CD4-positive, alpha-beta T cell treated with Interleukin-15 for 1 hour (primary cell): ENCODE measurements around the gene CFTR.
"Not testable (repeated sequence)": the region's sequence is repeated elsewhere in the genome, so short reads cannot be mapped to it uniquely, and the experiment has no call there.

Experiments
- DNase-seq: peaks from one replicate; pipeline ENCODE4 v3.0.0-alpha.2; 2020

Gene CFTR

DNA sequence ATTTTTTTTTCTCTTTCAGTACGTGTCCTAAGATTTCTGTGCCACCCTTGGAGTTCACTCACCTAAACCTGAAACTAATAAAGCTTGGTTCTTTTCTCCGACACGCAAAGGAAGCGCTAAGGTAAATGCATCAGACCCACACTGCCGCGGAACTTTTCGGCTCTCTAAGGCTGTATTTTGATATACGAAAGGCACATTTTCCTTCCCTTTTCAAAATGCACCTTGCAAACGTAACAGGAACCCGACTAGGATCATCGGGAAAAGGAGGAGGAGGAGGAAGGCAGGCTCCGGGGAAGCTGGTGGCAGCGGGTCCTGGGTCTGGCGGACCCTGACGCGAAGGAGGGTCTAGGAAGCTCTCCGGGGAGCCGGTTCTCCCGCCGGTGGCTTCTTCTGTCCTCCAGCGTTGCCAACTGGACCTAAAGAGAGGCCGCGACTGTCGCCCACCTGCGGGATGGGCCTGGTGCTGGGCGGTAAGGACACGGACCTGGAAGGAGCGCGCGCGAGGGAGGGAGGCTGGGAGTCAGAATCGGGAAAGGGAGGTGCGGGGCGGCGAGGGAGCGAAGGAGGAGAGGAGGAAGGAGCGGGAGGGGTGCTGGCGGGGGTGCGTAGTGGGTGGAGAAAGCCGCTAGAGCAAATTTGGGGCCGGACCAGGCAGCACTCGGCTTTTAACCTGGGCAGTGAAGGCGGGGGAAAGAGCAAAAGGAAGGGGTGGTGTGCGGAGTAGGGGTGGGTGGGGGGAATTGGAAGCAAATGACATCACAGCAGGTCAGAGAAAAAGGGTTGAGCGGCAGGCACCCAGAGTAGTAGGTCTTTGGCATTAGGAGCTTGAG, at the start of gene CFTR:
Gene CFTR, plus strand, starts transcription at position 801 of the 830 bp plus-strand sequence. CDS start 70 bp downstream, outside the sequence.
- DNase-seq, result no peak

DNA sequence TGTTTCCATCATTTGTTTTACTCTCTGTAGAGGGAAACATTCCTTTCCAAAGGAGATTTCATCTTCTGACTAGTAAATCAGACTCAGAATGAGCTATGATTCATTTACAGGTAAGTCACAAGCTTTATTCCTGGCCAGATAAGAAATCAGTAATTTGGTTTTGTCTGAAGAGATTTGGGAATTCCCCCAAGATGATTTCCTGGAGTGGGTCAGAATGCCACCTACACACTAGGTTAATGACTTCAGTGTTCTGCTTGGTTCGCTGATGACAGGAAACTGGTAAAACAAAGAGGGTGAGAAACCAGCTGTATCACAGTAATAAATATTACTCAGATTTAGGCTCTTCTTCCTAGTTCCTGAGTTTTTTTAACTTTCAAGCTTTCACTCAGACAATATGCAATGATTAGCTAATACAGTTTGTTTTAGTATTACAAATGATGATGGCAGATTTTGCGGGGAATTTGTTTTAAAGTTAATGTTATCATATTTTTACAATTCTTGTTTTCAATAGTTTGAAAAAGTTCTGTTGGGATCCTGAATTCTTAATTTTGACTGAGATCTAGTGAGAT, 44.3 kb upstream of the CFTR start:
- no peak for DNase-seq

DNA sequence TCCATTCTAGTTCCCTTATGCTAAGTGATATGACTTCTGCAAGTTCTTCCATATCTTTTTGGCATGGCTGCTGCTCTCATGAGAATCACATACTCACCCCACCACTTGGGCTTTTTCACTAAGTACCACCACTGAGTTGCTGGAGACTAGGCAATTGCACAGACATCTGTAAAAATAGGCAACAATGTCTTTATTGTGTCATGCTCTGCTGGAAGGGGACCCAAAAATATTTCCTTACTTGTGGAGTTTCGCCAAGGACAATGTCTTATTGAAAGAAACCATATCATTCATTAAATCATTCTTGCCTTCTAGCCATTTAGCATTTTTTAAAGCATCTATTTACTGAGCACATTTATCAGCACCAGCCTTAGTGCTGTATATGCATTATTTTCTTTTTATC, 35.2 kb upstream of the CFTR start:
- no peak for DNase-seq

DNA sequence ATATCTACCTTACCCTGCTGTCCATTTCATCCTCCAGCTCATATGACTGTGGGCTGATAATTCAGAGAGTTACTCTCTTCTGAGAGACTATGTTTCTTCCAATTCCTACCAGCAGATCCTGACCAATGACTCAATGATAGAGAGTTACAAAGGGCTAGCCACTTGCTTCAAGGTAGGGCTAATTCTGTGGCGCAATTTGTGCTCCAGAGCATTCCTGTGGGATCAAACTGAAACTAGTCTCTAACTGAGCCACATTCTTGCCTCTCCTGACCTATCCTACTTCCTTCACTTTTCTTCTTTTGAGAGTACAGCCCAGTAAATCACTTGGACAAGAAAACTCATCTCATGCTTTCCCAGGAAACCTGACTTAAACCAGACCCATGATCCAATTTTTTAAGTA, 34.6 kb upstream of the CFTR start:
- no peak for DNase-seq

DNA sequence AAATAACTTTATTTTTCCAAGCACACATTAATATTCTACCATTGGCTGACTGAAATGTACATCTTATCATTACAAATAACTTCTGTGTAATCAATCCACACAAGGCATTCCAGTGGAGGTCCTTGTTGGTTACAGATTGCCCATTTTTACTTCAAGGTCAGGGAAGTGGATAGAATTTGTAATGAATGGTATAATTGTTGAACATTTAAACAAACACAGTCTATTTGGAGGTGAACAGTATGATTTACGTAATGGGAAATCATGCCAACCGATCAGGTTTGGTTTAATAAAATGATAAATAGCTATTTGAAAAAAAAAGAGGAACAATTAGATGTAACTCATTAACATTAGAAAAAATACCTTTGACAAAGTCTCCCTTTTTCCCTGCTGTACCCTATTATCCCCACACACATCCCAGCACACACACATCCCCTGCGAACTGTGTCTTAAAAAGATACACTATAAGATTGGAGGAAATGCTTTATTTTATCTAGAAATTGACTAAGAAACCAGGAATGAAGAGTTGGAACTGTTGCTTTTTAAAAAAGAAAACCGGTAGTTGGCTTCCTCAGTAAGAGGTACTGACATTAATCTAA, 33.5 kb upstream of the CFTR start:
- no peak for DNase-seq

DNA sequence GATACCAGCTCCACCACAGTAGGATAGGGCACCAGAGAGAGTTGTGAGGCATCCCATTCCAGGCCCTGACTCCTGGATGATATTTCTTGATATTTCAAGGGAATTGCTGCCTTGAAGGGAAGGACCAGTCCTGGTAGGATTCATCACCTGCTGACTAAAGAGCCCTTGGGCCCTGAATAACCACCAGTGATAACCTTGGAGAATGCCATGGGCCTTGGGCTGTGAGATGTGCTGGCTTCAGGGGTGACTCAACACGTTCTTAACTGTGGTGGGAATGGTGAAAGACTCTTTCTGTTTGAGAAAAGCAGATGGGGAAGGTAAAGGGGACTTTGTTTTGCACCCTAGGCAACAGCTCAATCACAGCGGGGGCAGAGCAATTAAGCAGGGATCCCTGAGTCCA, 31.2 kb upstream of the CFTR start:
- no peak for DNase-seq

DNA sequence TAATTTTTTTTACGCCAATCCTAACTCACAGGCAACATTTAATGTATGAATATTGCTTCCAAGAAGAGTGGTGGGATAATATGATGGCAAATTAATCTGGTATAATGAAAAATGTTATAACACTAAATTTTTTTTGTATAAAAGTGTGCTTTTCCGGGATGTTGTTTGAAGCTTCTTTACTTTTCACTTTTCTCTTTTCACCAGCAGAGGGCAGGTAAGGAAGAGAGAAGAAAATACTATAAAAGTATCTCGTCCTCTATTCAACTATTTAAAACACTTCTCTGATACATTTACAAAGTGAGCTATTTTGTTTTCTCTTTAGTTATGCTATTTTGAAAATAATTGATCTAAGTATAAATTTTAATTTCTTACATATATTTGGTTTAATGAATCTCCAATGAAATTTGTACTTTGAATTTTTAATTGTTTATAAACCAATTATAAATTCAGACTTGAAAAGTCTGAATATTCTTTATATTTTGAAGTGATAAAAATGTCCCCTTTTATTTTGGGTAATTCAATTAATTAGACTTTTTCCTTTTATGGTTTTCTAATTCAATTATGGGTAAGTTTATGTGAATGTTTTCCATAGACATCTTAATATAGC, 20.7 kb upstream of the CFTR start:
- DNase-seq, result no peak

DNA sequence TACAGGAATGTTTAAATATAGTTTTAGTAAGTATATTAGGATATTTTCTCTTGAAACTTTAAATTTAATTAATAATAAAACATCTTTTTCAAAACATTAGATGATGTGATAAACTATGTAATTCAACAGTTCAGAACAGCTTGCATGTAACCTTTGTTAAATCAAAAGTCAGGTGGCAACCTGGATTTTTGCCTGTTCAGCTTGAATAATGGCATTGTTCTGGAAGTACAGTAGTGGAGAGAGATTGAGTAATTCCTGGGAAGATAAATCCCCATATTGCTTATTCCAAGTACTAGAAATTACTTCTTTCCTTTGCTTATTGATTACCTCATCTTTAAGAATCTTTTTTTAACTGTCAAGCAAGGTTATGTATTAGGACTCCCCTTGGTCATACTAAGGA, 20.1 kb upstream of the CFTR start:
- DNase-seq, result no peak

DNA sequence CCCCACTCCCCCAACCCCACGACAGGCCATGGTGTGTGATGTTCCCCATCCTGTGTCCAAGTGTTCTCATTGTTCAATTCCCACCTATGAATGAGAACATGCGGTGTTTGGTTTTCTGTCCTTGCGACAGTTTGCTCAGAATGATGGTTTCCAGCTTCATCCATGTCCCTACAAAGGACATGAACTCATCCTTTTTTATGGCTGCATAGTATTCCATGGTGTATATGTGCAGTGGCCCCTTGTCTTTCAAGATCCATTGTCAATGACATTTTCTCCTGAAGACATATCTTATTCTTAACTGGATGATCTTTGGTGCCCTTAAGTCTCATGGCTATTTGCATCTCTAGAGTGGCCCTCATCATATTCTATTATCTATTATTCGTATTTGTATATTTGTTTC, 19.0 kb upstream of the CFTR start:
- DNase-seq, result not testable (repeated sequence)

DNA sequence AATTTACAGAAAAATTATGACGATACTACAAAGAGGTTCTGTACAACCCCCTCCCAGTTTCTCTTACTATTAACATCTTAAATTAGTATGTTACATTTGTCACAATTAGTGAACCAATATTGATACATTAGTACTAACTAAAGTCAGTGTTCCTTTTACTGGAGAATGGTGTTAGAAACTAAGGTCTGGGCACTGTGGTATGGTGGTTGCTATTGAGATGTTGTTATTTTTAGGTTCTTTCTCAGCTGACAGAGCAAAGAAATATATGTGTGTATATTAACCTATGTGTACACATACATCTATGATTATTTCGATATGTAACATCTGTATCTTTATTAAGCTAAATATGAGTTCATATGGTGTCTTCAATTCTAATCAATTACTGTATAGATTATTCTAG, 11.7 kb upstream of the CFTR start:
- no peak for DNase-seq

DNA sequence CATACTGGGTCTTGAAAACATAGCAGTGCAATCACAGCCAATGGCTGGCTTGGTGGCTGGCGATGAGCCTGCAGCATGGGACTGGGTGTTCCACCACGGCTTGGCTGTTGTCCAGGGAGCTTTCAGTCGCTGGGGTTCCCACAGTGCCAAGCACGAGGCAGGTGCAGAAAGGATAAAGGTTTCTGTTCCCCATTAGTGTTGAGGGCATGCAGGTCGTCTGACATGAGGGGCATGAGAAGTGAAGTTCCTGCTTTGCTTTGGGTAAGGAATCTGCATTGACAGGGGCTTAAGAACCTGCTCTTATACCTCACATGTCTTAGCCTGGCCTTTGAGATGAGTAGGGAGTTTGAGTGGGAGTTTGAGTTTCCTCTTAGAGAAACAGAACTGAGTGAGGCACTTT, 9.0 kb upstream of the CFTR start:
- DNase-seq, result no peak

DNA sequence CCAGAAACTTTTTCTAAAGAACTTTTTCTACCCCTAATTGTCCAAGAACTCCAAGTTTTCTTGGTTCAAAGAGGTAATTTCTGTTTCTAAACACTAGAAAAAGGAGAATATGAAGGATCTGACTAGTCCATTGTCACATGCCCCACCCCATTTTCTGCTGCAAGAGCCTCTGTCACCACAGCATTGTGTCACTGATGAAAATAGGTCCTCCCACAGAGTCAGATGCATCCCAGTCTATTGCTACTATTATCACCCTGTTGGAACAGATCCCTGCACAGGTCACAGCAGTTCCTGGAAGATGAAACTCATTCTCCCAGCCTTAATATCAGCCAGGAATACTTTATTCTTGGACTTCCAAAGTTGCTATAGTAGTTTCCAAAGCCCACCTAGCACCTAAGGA, 7.5 kb upstream of the CFTR start:
- DNase-seq, result no peak

DNA sequence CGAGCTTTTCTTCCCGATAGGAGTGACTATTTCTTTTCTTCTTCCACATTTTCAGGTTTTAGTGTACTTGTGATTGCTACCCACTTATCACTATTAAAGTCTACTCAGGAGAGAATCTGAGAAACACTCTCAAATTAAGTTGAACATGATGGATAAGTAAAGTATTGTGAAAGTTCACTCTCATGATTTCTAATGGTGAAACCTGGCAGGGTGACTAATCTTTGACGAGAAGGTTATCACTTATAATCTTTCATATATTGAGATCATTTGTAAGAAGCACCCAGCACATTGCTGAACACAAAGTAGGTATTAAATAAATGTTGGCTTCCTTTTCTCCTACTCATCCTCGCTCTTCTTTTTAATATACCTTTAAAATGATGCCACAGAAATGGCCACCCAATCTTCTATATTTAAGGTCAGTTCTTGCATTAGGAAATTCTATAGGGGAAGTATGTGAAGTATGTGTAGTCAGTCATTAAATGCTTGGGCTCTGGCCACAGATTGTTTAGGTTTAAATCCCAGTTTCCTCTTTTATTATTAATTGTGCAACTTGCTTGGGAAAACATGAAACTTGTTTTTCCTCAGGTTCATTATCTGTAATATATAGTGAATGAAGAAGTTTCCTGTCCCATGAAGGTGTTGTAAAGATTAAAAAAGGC, 3.1 kb upstream of the CFTR start:
- DNase-seq, result no peak

DNA sequence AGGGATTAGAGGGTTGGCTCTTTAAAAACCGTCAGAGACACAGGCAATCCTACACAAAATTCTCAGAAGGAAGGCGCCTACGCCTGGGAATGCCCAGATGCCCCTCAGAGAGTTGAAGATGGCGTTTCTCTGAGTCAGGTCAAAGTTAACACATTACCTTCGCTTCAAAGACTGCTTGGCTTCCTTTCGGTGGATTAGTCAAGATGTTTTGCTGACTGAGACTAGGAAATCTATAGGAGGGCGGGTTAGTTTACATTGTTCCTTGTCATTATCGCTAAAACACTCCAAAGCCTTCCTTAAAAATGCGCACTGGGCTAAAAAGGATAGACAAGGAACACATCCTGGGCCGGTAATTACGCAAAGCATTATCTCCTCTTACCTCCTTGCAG, 995 bp upstream of the CFTR start:
- no peak for DNase-seq

DNA sequence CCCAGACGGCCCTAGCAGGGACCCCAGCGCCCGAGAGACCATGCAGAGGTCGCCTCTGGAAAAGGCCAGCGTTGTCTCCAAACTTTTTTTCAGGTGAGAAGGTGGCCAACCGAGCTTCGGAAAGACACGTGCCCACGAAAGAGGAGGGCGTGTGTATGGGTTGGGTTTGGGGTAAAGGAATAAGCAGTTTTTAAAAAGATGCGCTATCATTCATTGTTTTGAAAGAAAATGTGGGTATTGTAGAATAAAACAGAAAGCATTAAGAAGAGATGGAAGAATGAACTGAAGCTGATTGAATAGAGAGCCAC, 184 bp downstream of the CFTR start:
- DNase-seq, result no peak

DNA sequence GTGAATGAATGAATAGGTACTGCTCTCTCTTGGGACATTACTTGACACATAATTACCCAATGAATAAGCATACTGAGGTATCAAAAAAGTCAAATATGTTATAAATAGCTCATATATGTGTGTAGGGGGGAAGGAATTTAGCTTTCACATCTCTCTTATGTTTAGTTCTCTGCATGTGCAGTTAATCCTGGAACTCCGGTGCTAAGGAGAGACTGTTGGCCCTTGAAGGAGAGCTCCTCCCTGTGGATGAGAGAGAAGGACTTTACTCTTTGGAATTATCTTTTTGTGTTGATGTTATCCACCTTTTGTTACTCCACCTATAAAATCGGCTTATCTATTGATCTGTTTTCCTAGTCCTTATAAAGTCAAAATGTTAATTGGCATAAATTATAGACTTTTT, 1.2 kb downstream of the CFTR start:
- no peak for DNase-seq

DNA sequence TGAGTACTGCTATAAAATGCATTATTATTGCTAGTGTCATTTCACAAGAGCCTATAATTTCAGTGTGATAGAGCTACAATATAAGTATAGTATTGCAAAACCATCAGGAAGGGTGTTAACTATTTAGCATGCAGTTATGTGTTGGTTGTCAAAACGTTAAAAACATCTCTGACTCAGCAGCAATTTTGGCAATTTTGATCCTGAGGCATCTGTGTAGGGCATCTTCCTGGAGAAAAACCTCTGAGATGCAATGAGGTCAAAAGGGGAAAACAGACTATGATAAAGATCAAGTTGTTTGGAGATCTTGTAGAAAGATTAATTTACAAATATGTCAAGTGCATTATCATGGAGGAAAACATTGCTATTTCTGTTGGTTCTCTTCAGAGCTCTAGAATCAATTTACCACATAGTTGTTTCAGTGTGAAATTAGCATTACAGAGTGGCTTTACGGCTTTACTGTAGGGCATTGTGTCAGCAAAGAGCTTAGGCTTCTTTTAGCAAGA, 5.3 kb downstream of the CFTR start:
- no peak for DNase-seq

DNA sequence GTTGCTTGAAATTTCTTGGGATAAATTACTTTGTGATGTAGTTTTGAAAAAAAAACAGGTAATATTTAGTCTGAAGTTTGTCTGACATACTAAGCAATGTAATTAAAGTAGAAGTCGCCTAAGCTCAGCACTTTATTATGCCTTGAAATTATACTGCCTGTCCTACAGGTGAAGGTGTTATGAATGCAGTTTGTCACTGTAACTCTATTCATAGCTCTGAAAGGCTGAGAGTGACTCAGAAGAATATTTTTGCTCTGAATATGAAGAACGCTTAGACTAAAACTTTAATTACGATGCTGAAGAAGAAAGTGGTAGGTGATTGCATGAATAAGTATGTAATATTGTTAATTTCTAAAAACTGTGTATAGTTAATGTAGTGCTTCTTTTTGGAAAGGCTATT, 9.2 kb downstream of the CFTR start:
- no peak for DNase-seq

DNA sequence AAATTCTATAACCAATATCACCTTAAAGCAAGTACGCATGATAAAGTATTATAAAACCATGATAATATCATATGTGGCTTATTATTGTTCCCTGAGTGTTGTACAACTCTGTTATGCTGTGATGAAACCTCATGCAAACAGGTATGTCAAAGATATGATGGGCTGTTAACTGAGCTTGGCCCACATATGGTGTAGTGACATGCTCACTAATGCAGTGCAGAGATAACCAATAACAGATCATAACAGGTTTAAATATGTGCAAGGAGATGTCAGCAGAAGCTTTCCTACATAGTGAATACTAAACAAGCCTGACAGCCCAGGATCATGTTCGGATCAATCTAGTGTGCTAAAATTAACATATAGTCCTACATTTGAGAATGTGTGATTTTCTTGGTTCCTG, 9.6 kb downstream of the CFTR start:
- no peak for DNase-seq

DNA sequence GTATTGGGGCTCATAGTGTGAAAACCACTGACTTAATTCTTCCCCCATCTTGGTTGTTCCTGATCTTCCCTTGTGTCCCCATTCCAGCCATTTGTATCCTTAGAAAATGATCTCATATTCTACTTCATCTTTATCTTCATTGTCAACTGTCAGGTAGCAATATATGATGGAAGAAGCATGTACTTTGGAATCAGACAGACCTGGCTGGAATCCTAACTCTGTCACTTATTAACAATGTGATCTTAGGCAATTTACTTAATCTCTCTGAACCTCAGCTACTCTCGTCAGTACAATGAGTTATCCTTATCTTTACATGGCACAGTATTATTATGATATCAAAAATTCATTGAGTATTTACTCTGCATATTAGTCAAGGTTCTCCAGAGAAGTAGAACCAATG, 10.1 kb downstream of the CFTR start:
- no peak for DNase-seq

DNA sequence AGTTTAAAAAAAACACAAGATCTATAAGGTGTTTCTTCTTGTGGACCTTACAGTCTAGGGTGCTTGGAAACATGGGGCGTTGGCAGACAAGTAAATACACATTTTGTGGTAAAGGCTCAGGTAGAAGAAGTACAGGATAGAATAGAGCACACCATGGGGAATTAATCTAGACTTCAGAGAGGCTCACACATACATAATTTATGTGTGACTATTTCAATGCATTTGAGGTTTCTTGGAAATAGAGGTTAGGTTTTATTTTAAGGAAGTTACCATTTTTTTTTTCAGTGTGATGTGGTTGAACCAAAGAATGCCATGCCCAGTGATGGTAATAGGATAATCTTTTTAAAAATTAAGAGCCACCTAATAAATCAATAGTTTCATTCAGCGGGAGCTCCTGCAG, 12.8 kb downstream of the CFTR start:
- DNase-seq, result no peak

DNA sequence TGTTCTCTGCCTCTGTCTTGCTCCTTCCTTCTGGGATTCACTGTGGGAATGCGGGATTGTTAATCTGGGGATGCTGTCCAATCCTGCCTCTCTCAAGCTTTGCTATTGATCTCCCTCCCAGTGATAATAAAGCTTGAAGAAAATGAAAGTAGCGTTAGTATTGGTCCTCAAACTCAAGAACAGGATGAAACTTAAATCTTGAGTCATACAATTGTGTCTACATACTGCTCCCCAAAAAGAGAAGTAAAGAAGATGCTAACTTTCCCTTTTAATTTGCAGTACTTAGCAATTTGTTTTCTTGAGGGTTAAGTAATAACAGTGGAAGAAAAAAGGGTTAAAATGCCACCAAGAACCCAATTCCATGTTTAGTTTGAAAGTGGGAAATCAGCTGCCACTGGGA, 13.6 kb downstream of the CFTR start:
- DNase-seq, result no peak

DNA sequence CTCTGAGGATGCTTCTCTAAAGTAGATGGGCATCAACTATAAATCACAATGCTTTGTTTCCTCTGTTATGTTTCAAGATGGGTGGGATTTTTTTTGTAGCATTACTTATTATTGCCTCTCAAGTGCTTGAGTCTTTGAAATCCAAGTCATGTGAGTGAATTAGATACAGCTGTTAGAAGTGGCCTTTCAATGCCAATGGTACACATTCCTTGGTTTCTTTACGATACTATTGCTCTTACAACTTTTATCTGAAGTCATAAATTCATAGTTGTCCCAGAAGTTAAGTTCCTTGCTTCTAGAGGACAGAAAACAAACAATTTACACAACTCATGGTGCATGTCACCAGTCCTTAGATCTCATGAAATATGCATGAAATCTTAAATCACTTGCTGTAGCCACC, 15.5 kb downstream of the CFTR start:
- no peak for DNase-seq

DNA sequence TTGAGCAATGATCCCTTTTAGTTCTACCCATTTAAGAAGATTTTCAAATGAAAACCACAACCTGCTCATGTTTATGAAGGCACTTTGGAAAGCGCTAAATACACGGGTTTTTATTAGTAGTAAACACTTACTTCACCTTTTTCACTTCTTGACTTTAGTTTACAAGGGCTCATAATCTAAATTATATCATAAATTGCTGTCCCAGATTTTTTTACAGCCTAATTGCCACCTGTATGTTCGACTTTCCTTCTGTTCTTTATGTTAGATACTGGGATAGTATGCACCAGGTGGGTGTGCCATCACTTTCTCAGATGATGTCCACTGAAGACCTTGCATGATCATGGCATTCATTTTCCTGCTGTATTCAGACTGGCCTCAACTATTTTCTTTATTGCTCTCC, 22.5 kb downstream of the CFTR start:
- DNase-seq, result no peak
